MM.1S (cell line): ENCODE data around the gene PREX1.

ENCODE experiments used
- DNase-seq: peaks from one replicate; pipeline ENCODE4 v3.0.0-alpha.2; 2015
- H2AFZ ChIP-seq: fragments of 300-600 bp; sonication (generic); 2 replicates; pipeline ENCODE4 v1.6.0; 2016; ENCODE audit warnings: antibody characterized with exemption, low read length
- H3F3A ChIP-seq: fragments of 300-600 bp; sonication (generic); 2 replicates; pipeline ENCODE4 v1.6.1; 2016; ENCODE audit warnings: mild to moderate bottlenecking, antibody characterized with exemption, low read length, moderate library complexity, mixed read lengths; ENCODE audit not compliant: insufficient read depth
- H3K27ac ChIP-seq: fragments of 300-600 bp; sonication (generic); 2 replicates; pipeline ENCODE4 v1.5.1; 2016; ENCODE audit warnings: mild to moderate bottlenecking, low read length
- H3K27me3 ChIP-seq: fragments of 300-600 bp; sonication (generic); replicated peaks from 2 replicates; pipeline ENCODE4 v1.6.0; 2016; ENCODE audit warnings: low read length; ENCODE audit not compliant: insufficient read depth
- H3K36me3 ChIP-seq: fragments of 300-600 bp; sonication (generic); replicated peaks from 2 replicates; pipeline ENCODE4 v1.6.1; 2016; ENCODE audit warnings: mild to moderate bottlenecking, low read length, mixed read lengths; ENCODE audit not compliant: insufficient read depth
- H3K4me1 ChIP-seq: fragments of 300-600 bp; sonication (generic); 2 replicates; pipeline ENCODE4 v1.6.1; 2016; ENCODE audit warnings: low read length, mixed read lengths
- H3K4me2 ChIP-seq: fragments of 300-600 bp; sonication (generic); 2 replicates; pipeline ENCODE4 v1.6.0; 2016; ENCODE audit warnings: low read depth, low read length
- H3K4me3 ChIP-seq: fragments of 300-600 bp; sonication (generic); 2 replicates; pipeline ENCODE4 v1.5.1; 2016; ENCODE audit warnings: low read length, mixed read lengths
- H3K79me2 ChIP-seq: fragments of 300-600 bp; sonication (generic); 2 replicates; pipeline ENCODE4 v1.6.1; 2016; ENCODE audit warnings: mixed run types, low read length, mixed read lengths
- H3K9ac ChIP-seq: fragments of 300-600 bp; sonication (generic); 2 replicates; pipeline ENCODE4 v1.6.1; 2016; ENCODE audit warnings: low read length, mixed read lengths
- H3K9me2 ChIP-seq: fragments of 300-600 bp; sonication (generic); replicated peaks from 2 replicates; pipeline ENCODE4 v1.6.1; 2016; ENCODE audit warnings: mild to moderate bottlenecking, low read length, mixed read lengths; ENCODE audit not compliant: insufficient read depth
- H3K9me3 ChIP-seq: fragments of 300-600 bp; sonication (generic); replicated peaks from 2 replicates; pipeline ENCODE4 v1.6.1; 2016; ENCODE audit warnings: mild to moderate bottlenecking, low read length, mixed read lengths; ENCODE audit not compliant: insufficient read depth
- H4K20me1 ChIP-seq: fragments of 300-600 bp; sonication (generic); 2 replicates; pipeline ENCODE4 v1.6.1; 2016; ENCODE audit warnings: mild to moderate bottlenecking, low read length, moderate library complexity, mixed read lengths; ENCODE audit not compliant: insufficient read depth
- EZH2 ChIP-seq: fragments of 300-600 bp; sonication (generic); optimal IDR thresholded peaks from 2 replicates; pipeline ENCODE3; 2017; ENCODE audit warnings: low read depth, mild to moderate bottlenecking, antibody characterized with exemption, low read length, mixed read lengths
- EZH2phosphoT487 ChIP-seq: fragments of 300-600 bp; sonication (generic); IDR thresholded peaks from 2 replicates; pipeline ENCODE4 v1.6.1; 2018; ENCODE audit warnings: antibody characterized with exemption, low read length
- TF ChIP-seq, protein P1 (sequence below): fragments of 300-600 bp; sonication (generic); IDR thresholded peaks from 2 replicates; pipeline ENCODE4 v1.5.1; 2016; ENCODE audit warnings: antibody characterized with exemption, low read length, mixed read lengths

PREX1 gene

DNA sequence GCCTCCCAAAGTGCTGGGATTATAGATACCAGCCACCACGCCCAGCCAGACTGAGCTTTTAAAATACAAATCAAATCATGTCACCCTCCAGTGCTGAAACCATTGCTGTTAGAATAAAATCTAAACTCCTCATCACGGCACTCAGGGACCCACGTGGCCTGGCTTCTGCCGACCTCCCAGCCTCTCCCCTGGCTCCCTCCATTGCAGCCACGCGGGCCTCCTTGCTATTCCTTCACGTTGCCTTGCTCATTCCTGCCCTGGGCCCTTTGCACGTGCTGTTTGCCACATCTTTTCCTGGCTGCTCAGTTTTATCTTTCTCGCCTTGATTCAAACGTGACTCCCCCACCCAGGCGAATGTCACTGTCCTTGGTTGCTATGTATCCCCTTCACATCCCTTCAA is 244.6 kb downstream of the PREX1 start:
- no peak for DNase-seq
- Histone ChIP-seq H3K27ac (no peak overlapping the region), H3K79me2 (no peaks in the 10 kb centered on the region), H3K4me1 (no peaks in the 10 kb centered on the region), H3K9ac (no peak overlapping the region), H3K4me2 (no peak overlapping the region), H3K4me3 (no peak overlapping the region), H3K9me3 (no peaks in the 10 kb centered on the region), H4K20me1 (no peaks in the 10 kb centered on the region), H3F3A (no peaks in the 10 kb centered on the region), H3K36me3 (no peaks in the 10 kb centered on the region), H3K9me2 (no peaks in the 10 kb centered on the region), H2AFZ (no peak overlapping the region), H3K27me3 (no peaks in the 10 kb centered on the region)
- TF ChIP-seq EZH2 (no peak), EZH2phosphoT487 (no peak)
- TF ChIP-seq, protein P1, sequence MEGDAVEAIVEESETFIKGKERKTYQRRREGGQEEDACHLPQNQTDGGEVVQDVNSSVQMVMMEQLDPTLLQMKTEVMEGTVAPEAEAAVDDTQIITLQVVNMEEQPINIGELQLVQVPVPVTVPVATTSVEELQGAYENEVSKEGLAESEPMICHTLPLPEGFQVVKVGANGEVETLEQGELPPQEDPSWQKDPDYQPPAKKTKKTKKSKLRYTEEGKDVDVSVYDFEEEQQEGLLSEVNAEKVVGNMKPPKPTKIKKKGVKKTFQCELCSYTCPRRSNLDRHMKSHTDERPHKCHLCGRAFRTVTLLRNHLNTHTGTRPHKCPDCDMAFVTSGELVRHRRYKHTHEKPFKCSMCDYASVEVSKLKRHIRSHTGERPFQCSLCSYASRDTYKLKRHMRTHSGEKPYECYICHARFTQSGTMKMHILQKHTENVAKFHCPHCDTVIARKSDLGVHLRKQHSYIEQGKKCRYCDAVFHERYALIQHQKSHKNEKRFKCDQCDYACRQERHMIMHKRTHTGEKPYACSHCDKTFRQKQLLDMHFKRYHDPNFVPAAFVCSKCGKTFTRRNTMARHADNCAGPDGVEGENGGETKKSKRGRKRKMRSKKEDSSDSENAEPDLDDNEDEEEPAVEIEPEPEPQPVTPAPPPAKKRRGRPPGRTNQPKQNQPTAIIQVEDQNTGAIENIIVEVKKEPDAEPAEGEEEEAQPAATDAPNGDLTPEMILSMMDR: no peak

GRCh38 chr20:48582673-48582985 is 245.2 kb downstream of the PREX1 start:
- TF ChIP-seq EZH2: no peak
- no peak for TF ChIP-seq EZH2phosphoT487
- TF ChIP-seq, protein P1: no peak
- Histone ChIP-seq H3K9ac (no peak overlapping the region), H3K79me2 (no peaks in the 10 kb centered on the region), H3K9me3 (no peaks in the 10 kb centered on the region), H3K36me3 (no peaks in the 10 kb centered on the region), H3K9me2 (no peaks in the 10 kb centered on the region), H4K20me1 (no peaks in the 10 kb centered on the region), H3K4me2 (no peak overlapping the region), H3K27me3 (no peaks in the 10 kb centered on the region), H2AFZ (no peak overlapping the region), H3K4me3 (no peak overlapping the region), H3K4me1 (no peaks in the 10 kb centered on the region), H3K27ac (no peak overlapping the region), H3F3A (no peaks in the 10 kb centered on the region)
- no peak for DNase-seq

DNA sequence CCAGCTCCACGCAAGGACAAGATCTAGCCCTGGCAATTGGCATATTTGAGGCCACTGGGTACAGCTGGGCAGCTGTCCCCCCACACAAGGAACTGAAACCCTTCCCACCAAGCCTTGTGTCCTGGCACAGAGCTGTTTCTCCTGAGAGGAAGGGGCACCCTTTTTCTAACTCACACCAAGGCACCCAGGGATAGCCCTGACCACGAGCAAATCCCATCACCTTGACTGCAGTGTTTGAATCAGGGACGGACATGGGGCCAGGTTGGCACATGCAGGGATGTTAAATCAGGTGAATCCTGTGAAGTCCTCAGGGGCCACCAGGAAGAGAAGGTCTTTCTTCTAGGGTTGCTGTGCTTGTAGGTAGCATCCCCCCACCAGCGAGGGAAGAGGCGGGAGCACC is 246.6 kb downstream of the PREX1 start:
- TF ChIP-seq, protein P1: no peak
- no peak for TF ChIP-seq EZH2
- no peak for TF ChIP-seq EZH2phosphoT487
- Histone ChIP-seq H2AFZ (no peak overlapping the region), H3F3A (no peaks in the 10 kb centered on the region), H3K79me2 (no peaks in the 10 kb centered on the region), H3K27ac (no peak overlapping the region), H3K27me3 (no peaks in the 10 kb centered on the region), H3K4me2 (no peak overlapping the region), H4K20me1 (no peaks in the 10 kb centered on the region), H3K9ac (no peak overlapping the region), H3K9me3 (no peaks in the 10 kb centered on the region), H3K4me1 (no peaks in the 10 kb centered on the region), H3K9me2 (no peaks in the 10 kb centered on the region), H3K36me3 (no peaks in the 10 kb centered on the region), H3K4me3 (no peak overlapping the region)
- DNase-seq: no peak
